Kidney epithelial cell (primary cell): Measurements from ENCODE around the gene NPR2. TPM values are rescaled to one million over a fixed set of nuclear protein-coding genes. Genes with fewer than 3 reads are reported as not detected.

Experiments used
- DNase-seq: peaks from one replicate; pipeline ENCODE4 v3.0.0-alpha.2; 2010; ENCODE audit warnings: low read depth
- H3K27me3 ChIP-seq: 2 replicates; pipeline ENCODE4 v1.6.0; 2011; ENCODE audit warnings: low read length; ENCODE audit not compliant: control insufficient read depth, insufficient read depth
- H3K36me3 ChIP-seq: 2 replicates; pipeline ENCODE4 v1.5.1; 2011; ENCODE audit warnings: low read length; ENCODE audit not compliant: control insufficient read depth, insufficient read depth
- H3K4me3 ChIP-seq: 2 replicates; pipeline ENCODE4 v1.5.1; 2011; ENCODE audit warnings: low read depth, mild to moderate bottlenecking, control low read depth, low read length
- total RNA-seq: library from RNA; depleted of rRNA; stranded (reverse); fragments of >200 nt; gene quantifications from 2 replicates; pipeline ENCODE4 v1.2.3, GENCODE V29; 2015
- TF ChIP-seq, protein P1 (sequence below): IDR thresholded peaks from 2 replicates; pipeline ENCODE4 v1.5.1; 2011; ENCODE audit warnings: mild to moderate bottlenecking, moderate library complexity, low read length, control low read depth, inconsistent platforms; ENCODE audit not compliant: insufficient read depth, poor library complexity, severe bottlenecking

The NPR2 gene
- total RNA-seq, 1 donor from 2014 or later, result 35.9 TPM

DNA sequence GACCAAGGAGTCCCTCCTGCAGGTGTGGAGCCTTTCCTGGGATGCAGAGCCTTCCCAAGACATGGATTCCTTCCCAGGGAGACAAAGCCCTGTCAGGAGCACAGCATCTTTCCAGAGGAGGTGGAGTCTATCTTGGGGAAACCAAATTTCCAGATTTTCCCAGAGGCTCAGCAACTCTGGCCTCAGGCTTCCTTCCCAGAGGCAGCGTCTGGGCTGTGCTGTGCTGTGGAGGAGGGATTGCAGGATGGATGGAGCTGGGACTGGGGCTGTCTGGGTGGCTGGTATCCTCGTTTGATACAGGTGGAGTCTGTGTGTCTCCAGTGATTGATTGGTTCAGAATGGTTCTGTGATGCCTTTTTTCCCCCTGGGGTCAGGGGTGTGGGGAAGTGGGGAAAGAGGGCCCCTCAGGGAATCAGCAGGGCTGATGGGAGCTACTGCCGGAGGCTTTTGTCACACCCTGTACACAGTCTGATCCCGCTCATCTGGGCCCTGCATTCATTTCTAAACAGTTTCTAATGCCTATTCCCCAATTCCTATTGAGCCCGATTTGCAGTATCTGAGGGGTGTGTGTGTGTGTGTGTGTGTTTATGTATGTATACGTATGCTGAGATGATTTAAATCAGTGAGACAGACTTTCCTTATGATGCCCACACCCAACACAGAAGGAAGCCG, 62.8 kb downstream of the NPR2 start:
- Histone ChIP-seq H3K36me3 (no peaks in the 10 kb centered on the region), H3K4me3 (no peak overlapping the region), H3K27me3 (peaks cover 5% of the 10 kb centered on the region)
- DNase-seq, result no peak
- TF ChIP-seq, protein P1, sequence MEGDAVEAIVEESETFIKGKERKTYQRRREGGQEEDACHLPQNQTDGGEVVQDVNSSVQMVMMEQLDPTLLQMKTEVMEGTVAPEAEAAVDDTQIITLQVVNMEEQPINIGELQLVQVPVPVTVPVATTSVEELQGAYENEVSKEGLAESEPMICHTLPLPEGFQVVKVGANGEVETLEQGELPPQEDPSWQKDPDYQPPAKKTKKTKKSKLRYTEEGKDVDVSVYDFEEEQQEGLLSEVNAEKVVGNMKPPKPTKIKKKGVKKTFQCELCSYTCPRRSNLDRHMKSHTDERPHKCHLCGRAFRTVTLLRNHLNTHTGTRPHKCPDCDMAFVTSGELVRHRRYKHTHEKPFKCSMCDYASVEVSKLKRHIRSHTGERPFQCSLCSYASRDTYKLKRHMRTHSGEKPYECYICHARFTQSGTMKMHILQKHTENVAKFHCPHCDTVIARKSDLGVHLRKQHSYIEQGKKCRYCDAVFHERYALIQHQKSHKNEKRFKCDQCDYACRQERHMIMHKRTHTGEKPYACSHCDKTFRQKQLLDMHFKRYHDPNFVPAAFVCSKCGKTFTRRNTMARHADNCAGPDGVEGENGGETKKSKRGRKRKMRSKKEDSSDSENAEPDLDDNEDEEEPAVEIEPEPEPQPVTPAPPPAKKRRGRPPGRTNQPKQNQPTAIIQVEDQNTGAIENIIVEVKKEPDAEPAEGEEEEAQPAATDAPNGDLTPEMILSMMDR, result no peak

DNA sequence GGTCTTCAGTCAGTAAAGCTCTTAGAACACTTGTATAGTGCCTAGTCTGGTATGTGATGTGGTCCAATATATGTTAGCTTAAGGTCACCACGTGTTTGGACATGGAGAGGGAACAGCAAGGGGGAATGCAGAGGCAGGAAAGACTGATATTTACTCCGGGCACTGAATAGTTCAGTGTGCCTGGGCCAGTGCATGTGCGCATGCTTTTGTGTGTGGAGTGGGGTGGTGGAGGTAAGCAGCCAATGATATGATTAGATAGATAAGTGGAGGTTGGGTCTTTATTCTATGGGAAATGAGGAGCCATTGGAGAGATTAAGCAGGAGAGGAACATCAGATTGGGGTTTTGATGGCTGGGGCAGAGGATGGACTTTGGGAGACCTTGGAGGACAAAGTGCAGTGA, 64.8 kb downstream of the NPR2 start:
- Histone ChIP-seq H3K36me3 (no peaks in the 10 kb centered on the region), H3K27me3 (peaks cover 16% of the 10 kb centered on the region), H3K4me3 (no peak overlapping the region)
- TF ChIP-seq, protein P1, result no peak
- DNase-seq, result no peak

- Histone ChIP-seq H3K4me3 (no peak overlapping the region), H3K27me3 (peaks cover 22% of the 10 kb centered on the region), H3K36me3 (no peaks in the 10 kb centered on the region)
- DNase-seq, result no peak
- TF ChIP-seq, protein P1, result no peak
Observed at GRCh38 chr9:35856882-35857281, 65.5 kb downstream of the NPR2 start.

- TF ChIP-seq, protein P1, result no peak
- H3K36me3 ChIP-seq, result no peaks in the 10 kb centered on the region
- no peak overlapping the region for H3K4me3 ChIP-seq
- peaks cover 27% of the 10 kb centered on the region for H3K27me3 ChIP-seq
- DNase-seq, result no peak
Observed at GRCh38 chr9:35858458-35858857, 67.1 kb downstream of the NPR2 start.

Other genes with a start within 250 kb of the NPR2 start
- gene TESK1, start 186.3 kb upstream of the NPR2 start, total RNA-seq, result 24.5 and 26.9 TPM in 2 replicates
- 1.7 and 2.7 TPM in 2 replicates for gene CD72, start 173.2 kb upstream of the NPR2 start, total RNA-seq
- gene SIT1, start 140.7 kb upstream of the NPR2 start, total RNA-seq, result not detected in 2 replicates
- 1,522 and 7,636 TPM in 2 replicates for gene RMRP, start 133.6 kb upstream of the NPR2 start, total RNA-seq
- gene CCDC107, start 133.3 kb upstream of the NPR2 start, total RNA-seq, result 14.0 and 21.1 TPM in 2 replicates
- gene ARHGEF39, start 126.4 kb upstream of the NPR2 start, total RNA-seq, result 0.62 and 1.2 TPM in 2 replicates
- gene CA9, start 117.7 kb upstream of the NPR2 start, total RNA-seq, result 0.04 and 0.27 TPM in 2 replicates
- gene TPM2, start 101.7 kb upstream of the NPR2 start, total RNA-seq, result 68.9 and 77.1 TPM in 2 replicates
- 245 and 268 TPM in 2 replicates for gene TLN1, start 59.4 kb upstream of the NPR2 start, total RNA-seq
- 73.9 and 87.5 TPM in 2 replicates for gene CREB3, start 58.9 kb upstream of the NPR2 start, total RNA-seq
- gene GBA2, start 42.4 kb upstream of the NPR2 start, total RNA-seq, result 53.7 and 57.0 TPM in 2 replicates
- 21.5 and 24.4 TPM in 2 replicates for gene RGP1, start 42.3 kb upstream of the NPR2 start, total RNA-seq
- gene MSMP, start 37.3 kb upstream of the NPR2 start, total RNA-seq, result not detected in 2 replicates
- gene SPAG8, start 20.7 kb downstream of the NPR2 start, total RNA-seq, result not detected in 2 replicates
- gene HINT2, start 23.5 kb downstream of the NPR2 start, total RNA-seq, result 46.1 and 54.9 TPM in 2 replicates
- not detected in 2 replicates for gene FAM221B, start 37.1 kb downstream of the NPR2 start, total RNA-seq
- gene TMEM8B, start 37.6 kb downstream of the NPR2 start, total RNA-seq, result 5.9 and 11.5 TPM in 2 replicates
- not detected in 2 replicates for gene OR13J1, start 78.8 kb downstream of the NPR2 start, total RNA-seq
- 0.58 TPM in 1 of 2 replicates, not detected in the other for gene HRCT1, start 114.6 kb downstream of the NPR2 start, total RNA-seq
- gene SPAAR, start 117.9 kb downstream of the NPR2 start, total RNA-seq, result not detected in 2 replicates
- gene OR2S2, start 166.6 kb downstream of the NPR2 start, total RNA-seq, result not detected in 2 replicates
- 4.0 and 4.8 TPM in 2 replicates for gene RECK, start 245.3 kb downstream of the NPR2 start, total RNA-seq